ENCODE measurements around the gene CCDC6.

The CCDC6 gene

GRCh38 chr10:59852670-59853069 lies 53.7 kb downstream of the CCDC6 start:
- DNase-seq (ENCODE audit: low read depth in 1 of 2, low spot score in 1 of 2) = no peak

GRCh38 chr10:59851864-59852263 lies 54.5 kb downstream of the CCDC6 start:
- DNase-seq (ENCODE audit: low read depth in 1 of 2, low spot score in 1 of 2) = no peak

GRCh38 chr10:59847888-59848287 lies 58.5 kb downstream of the CCDC6 start:
- DNase-seq (ENCODE audit: low read depth in 1 of 2, low spot score in 1 of 2) = no peak

- DNase-seq (ENCODE audit: low read depth in 1 of 2, low spot score in 1 of 2) = no peak
Measured at GRCh38 chr10:59847326-59847725, 59.0 kb downstream of the CCDC6 start.

DNA sequence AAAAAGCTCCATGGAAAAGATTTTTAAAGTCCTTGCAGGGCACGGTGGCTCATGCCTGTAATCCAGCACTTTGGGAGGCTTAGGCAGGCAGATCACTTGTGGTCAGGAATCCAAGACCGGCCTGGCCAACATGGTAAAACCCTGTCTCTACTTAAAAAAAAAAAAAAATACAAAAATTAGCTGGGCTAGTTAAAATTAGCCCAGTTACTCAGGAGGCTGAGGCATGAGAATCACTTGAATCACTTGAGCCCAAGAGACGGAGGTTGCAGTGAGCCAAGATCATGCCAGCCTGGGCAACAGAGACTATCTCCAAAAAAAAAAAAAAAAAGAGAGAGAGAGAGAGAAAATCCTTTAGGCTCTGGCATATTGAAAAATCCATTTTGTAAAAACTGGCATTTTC lies 61.9 kb downstream of the CCDC6 start:
- no peak for DNase-seq (ENCODE audit: low read depth in 1 of 2, low spot score in 1 of 2)

GRCh38 chr10:59843748-59844147 lies 62.6 kb downstream of the CCDC6 start:
- DNase-seq (ENCODE audit: low read depth in 1 of 2, low spot score in 1 of 2) = no peak

- no peak for DNase-seq (ENCODE audit: low read depth in 1 of 2, low spot score in 1 of 2)
Measured at GRCh38 chr10:59839576-59839975, 66.8 kb downstream of the CCDC6 start.

DNA sequence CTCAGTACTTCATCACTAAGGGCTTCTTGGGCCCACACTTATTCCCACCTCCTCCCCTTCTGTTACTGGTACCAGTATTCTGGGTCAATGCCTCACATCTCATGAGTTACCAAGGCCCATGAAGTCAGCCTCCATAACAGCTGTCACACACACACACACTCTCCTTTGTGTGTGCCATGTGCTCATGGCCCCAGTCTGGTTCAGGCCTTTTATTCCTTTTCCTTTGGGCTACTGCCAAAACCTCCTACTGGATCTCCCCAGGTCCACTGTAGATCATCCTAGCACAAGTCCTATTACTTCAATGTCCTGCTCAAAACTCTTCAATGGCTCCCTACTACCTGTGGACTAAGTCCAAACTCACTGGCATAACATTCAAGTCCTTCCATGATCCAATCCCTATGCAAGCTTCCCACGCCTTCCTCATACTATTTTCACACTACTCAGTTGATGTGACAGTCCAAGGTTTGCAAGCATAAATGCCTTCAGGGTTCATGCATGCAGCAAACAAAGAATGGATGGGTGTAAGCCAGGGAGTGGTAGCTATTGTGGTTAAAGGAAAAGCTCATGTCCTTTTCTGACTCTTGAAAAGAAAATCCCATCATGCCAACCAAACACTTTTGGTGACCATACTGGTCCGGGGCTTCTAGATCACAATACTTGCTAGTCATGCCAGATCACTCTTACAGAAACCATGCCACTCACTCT lies 68.1 kb downstream of the CCDC6 start:
- DNase-seq (ENCODE audit: low read depth in 1 of 2, low spot score in 1 of 2) = no peak

GRCh38 chr10:59833810-59834209 lies 72.5 kb downstream of the CCDC6 start:
- no peak for DNase-seq (ENCODE audit: low read depth in 1 of 2, low spot score in 1 of 2)

GRCh38 chr10:59832506-59832905 lies 73.8 kb downstream of the CCDC6 start:
- DNase-seq (ENCODE audit: low read depth in 1 of 2, low spot score in 1 of 2) = no peak

DNA sequence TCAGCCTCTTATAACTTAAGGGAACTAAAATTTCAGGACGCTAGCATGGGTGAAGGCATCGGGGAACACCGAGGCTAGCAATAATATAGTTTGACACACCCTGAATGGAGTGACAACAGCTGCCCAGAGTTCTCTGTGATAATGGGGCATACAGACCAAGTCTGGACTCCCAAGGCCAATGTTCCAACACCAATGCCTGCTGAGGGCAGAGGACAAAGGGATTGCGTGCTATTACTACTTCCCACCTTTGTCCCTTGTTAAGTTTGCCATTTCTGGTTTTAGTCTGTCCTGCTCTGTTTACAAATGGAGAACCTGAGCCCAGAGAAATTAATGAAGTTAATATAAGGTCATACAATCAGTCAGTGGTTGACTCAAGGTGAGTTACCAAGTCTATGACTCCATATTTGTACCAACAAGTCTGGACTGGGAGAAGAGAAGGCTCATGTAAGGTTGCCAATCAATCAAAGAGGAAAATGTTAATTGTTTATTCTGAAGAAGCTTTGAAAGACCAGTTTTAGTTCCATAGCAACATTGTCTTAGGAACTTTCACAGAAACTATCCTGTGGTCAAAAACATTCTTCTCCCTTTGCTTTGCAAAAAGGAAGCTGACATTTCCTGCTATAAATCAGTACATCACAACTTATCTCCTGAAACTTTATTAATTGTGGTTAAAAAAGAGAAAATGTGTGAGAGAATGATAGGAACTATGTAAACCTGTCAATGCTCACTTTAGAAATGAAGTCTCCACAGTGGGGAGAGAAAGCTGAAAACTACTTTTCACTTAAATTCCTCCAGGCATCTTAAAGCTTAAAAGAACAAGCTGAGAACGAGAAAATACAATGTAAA lies 74.5 kb downstream of the CCDC6 start:
- DNase-seq (ENCODE audit: low read depth in 1 of 2, low spot score in 1 of 2) = no peak

DNA sequence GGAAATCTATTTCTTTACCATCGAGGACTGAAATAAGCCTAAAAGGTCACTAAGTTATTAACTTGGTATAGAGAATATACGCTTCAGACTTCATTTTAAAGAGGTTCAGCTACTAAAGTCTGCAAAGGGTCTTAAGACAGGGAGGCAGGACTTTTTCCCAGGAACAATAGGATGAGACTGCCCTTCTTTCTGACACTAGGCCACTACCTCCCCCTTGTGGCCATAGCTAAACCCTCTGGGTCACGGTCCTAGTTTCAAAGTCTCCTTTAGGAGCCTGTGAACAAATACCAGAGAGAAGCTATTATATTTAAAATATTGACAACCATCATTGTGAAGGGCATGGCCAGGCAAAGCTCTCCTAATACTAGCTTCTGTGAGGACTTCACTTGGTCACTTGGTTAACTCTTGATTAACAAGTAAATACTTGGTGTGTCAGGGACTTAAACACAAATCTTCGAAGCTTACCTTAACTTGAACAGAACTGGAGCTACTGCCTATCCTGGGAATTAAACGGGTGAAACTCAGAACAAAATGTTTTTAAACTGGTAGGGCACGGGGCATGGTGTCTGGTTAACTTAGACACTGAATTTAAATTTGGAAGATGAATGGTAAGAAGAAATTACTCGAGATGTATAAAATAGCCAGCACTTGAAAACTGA lies 75.6 kb downstream of the CCDC6 start:
- DNase-seq (ENCODE audit: low read depth in 1 of 2, low spot score in 1 of 2) = no peak

DNA sequence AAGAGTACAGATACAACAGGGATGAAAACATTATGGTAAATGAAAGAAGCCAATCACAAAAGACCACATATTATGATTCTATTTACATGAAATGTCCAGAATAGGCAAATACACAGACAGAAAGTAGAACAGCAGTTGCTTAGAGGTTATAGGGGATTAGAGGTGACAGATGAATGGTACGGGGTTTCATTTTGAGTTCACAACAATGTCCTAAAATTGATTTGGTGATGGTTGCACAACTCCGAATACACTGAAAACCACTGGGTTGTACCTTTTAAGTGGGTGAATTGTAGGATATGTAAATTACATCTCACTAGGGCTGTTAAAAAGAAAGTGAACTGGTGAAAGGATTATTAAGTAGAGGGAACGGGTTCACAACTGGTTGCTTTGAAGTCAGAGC lies 76.8 kb downstream of the CCDC6 start:
- DNase-seq (ENCODE audit: low read depth in 1 of 2, low spot score in 1 of 2) = no peak

DNA sequence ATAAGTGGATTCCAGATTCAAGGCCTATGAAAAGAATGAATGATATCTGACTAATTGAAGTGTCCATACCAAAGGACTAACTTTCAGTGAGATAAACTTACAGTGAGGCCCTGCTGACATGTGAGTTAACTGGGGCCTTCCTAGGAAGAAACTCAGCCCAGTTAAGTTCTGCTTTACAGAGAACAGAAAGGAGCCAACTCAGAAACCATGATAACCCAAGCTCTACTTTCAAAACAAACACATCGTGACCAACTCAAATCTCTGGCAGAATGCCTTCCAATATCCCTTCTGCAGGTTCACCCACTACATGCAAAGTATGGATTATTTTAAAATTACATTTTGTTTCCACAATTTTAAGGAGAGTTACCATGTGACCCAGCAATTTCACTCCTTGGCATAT lies 77.3 kb downstream of the CCDC6 start:
- no peak for DNase-seq (ENCODE audit: low read depth in 1 of 2, low spot score in 1 of 2)

- no peak for DNase-seq (ENCODE audit: low read depth in 1 of 2, low spot score in 1 of 2)
Measured at GRCh38 chr10:59825932-59826331, 80.4 kb downstream of the CCDC6 start.

DNA sequence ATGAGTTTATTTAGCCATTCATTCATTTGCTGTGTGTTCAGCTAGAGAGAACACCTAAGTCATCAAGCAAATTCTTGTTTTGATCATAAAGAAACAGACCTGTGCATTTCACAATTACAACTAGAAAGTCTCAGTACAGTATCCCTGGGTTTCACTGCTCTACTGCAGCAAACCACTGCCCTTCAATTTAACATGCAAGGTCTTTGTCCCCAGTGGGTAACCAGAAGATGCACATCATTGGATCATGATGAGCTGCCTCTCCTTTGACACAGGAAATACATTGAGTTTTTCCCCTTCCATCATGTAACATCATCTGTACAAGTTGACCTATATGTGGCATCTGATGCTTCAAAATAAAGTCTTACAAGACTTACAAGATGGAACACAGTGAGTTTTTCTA lies 82.6 kb downstream of the CCDC6 start:
- DNase-seq (ENCODE audit: low read depth in 1 of 2, low spot score in 1 of 2) = no peak

GRCh38 chr10:59823111-59823510 lies 83.2 kb downstream of the CCDC6 start:
- DNase-seq (ENCODE audit: low read depth in 1 of 2, low spot score in 1 of 2) = no peak

DNA sequence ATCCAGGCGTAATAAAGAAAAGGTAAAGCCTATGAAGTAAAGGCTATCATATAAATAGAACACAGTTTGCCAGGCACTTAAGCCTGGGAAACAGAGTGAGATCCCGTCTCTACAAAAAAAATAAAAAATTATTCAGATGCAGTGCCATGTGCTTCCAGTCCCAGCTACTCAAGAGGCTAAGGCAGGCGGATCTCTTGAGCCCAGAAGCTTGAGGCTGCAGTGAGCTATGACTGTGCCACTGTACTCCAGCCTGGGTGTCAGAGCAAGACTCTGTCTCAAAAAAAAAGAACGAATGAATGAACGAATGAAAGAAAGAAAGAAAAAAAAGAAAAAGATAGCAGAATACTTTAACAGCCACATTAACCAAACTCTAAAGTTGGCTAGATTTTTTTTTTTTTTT lies 85.9 kb downstream of the CCDC6 start:
- DNase-seq (ENCODE audit: low read depth in 1 of 2, low spot score in 1 of 2) = no peak

DNA sequence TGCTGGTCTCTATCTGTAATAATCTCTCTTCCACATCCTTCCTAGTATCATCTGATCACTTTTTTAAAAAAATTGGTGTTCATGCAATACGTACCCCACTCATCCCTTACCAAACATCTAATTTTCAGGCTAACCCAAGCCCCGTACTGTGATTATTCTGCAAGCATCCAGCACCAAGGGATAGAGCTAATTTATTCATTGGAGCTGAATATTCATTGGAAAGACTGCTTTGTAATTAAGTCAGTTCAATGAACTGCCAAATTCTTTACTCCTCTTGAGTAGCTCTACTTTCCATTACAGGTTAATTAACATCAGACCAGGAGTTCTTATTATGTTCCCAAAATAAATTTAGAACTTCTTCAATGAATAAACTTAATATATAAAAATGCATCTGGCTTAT lies 86.7 kb downstream of the CCDC6 start:
- DNase-seq (ENCODE audit: low read depth in 1 of 2, low spot score in 1 of 2) = no peak

DNA sequence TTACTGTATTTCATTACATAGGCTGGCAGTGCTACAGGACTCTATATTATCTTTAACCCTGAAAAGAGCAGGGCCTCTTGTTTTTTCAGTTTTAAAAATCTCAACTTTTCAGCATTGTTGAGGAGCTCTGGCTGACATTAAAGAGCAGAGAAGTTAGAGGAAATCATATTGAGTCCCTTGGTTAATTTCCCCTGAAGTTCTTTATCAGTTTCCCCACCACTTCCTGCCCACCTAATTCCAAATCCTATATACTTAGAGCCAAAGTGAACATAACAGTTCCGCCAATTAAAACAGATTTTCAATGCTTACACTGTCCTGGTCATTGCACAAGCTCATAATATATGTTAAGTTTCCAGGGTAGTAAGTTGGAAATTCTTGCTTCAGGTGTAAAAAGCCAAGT lies 87.1 kb downstream of the CCDC6 start:
- DNase-seq (ENCODE audit: low read depth in 1 of 2, low spot score in 1 of 2) = no peak

DNA sequence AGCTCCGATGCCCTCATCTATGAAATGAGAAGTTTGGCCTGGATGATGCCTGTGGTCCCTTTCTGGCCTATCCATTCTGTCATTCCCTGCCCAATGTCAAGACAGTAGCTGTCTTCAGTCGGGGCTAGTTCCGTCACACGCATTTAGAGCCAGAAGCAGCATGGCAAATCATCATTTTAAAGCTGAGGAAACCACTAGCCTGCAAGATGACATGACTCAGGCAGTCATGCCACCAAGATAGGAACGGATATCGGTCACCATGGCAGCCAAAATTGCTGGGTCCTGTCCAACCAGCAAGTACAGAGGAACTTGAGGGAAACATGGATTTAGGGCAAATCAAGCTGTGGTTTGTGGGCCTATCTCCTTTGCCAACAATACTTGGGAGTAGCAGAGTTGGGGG lies 88.6 kb downstream of the CCDC6 start:
- DNase-seq (ENCODE audit: low read depth in 1 of 2, low spot score in 1 of 2) = no peak

GRCh38 chr10:59814878-59815277 lies 91.5 kb downstream of the CCDC6 start:
- DNase-seq (ENCODE audit: low read depth in 1 of 2, low spot score in 1 of 2) = no peak

Data from activated CD4-positive, alpha-beta T cell treated with anti-CD3 and anti-CD28 coated beads, Interleukin-2, amount 50 U/mL, for 24 hours (primary cell).